MCF 10A (cell line): Measurements from ENCODE around the gene EMP2. TPM values are rescaled to one million over a fixed set of nuclear protein-coding genes. Genes with fewer than 3 reads are reported as not detected.

ENCODE experiments used
- BruUV-seq: library from RNA; stranded (reverse); fragments of 400-500 nt; replicated peaks from 2 replicates; lab custom pipeline; 2021; lab: Mats Ljungman, UMichigan
- CTCF ChIA-PET: fragments of 300-600 bp; sonication (Branson Sonifier 250); formaldehyde crosslinking; extraction: SDS; loops from one replicate; lab custom pipeline; 2021; ENCODE audit warnings: antibody characterized with exemption, inconsistent platforms; lab: Yijun Ruan, JAX
- POLR2A ChIA-PET: fragments of 300-600, 350-650 bp; sonication (Branson Sonifier 250); formaldehyde crosslinking; extraction: SDS; loops from one replicate; lab custom pipeline; 2020; ENCODE audit warnings: antibody characterized with exemption, inconsistent platforms; lab: Yijun Ruan, JAX
- DNase-seq: peaks from one replicate; pipeline ENCODE4 v3.0.0-alpha.2; 2018; ENCODE audit not compliant: unreplicated experiment
- H3K27ac Mint-ChIP-seq: one replicate; pipeline ENCODE4 v1.8.0; 2022; ENCODE audit warnings: mild to moderate bottlenecking, low read depth, mixed read lengths; ENCODE audit not compliant: unreplicated experiment
- H3K27me3 Mint-ChIP-seq: one replicate; pipeline ENCODE4 v1.8.0; 2022; ENCODE audit warnings: mixed read lengths; ENCODE audit not compliant: insufficient read depth, unreplicated experiment
- H3K36me3 Mint-ChIP-seq: one replicate; pipeline ENCODE4 v1.8.0; 2022; ENCODE audit warnings: mild to moderate bottlenecking, moderate library complexity, mixed read lengths; ENCODE audit not compliant: insufficient read depth, unreplicated experiment
- H3K4me1 Mint-ChIP-seq: one replicate; pipeline ENCODE4 v1.8.0; 2022; ENCODE audit warnings: mixed read lengths; ENCODE audit not compliant: insufficient read depth, unreplicated experiment
- H3K4me3 Mint-ChIP-seq: one replicate; pipeline ENCODE4 v1.8.0; 2022; ENCODE audit warnings: mild to moderate bottlenecking, moderate library complexity, mixed read lengths; ENCODE audit not compliant: unreplicated experiment
- H3K9me3 Mint-ChIP-seq: one replicate; pipeline ENCODE4 v1.8.0; 2022; ENCODE audit warnings: mixed read lengths; ENCODE audit not compliant: unreplicated experiment
- intact Hi-C: fragments of 100-400 bp; cut with micrococcal nuclease; formaldehyde crosslinking; loops from 2 replicates; pipeline ENCODE4 v1.14.1; 2022
- total RNA-seq: library from RNA; stranded (reverse); gene quantifications from 2 replicates; pipeline ENCODE4 v1.2.3, GENCODE V29; 2022
- TF ChIP-seq, protein P1 (sequence below): fragments of 200-600 bp; IDR thresholded peaks from one replicate; pipeline ENCODE4 v1.8.0; 2022; ENCODE audit warnings: antibody characterized with exemption, mild to moderate bottlenecking; ENCODE audit not compliant: unreplicated experiment

Gene EMP2
- total RNA-seq, 1 experiment from 2014 or later, result 4.8 TPM

DNA sequence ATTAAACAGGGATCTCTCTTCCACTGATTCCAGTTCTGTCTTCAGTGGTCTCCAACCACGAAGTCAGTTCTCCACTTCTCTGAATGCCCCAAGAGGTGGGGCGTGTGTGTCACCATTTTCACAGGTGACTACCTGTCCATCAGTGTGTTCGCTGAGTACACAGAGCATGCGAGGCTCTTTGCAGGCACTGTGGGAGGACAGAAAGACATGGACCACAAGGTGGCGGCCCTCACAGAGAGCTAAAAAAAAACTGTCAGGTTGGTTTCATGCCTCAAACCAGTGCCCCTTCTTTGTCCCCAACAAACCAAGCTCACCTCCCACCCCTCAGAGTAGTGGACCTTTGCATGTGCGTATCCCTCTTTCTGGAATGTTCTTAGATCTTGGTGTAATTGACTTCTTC, 13.8 kb downstream of the EMP2 start:
- Mint-ChIP-seq H3K4me1 (no peaks in the 10 kb centered on the region), H3K27ac (no peak overlapping the region), H3K9me3 (peaks cover 8% of the 10 kb centered on the region), H3K36me3 (peaks cover 5% of the 10 kb centered on the region), H3K27me3 (no peaks in the 10 kb centered on the region), H3K4me3 (no peak overlapping the region)
- ChIA-PET POLR2A (no interaction called here), CTCF (interaction anchor here (0.6 to 2.1 kb wide), 6 partner anchors 9 to 251 kb away, joined by 3 to 8 read pairs (median 3); partner anchors contain the start of gene EMP2)
- intact Hi-C loops, result no loop called here
- no peak for DNase-seq
- BruUV-seq, result no TSS peak
- TF ChIP-seq, protein P1, sequence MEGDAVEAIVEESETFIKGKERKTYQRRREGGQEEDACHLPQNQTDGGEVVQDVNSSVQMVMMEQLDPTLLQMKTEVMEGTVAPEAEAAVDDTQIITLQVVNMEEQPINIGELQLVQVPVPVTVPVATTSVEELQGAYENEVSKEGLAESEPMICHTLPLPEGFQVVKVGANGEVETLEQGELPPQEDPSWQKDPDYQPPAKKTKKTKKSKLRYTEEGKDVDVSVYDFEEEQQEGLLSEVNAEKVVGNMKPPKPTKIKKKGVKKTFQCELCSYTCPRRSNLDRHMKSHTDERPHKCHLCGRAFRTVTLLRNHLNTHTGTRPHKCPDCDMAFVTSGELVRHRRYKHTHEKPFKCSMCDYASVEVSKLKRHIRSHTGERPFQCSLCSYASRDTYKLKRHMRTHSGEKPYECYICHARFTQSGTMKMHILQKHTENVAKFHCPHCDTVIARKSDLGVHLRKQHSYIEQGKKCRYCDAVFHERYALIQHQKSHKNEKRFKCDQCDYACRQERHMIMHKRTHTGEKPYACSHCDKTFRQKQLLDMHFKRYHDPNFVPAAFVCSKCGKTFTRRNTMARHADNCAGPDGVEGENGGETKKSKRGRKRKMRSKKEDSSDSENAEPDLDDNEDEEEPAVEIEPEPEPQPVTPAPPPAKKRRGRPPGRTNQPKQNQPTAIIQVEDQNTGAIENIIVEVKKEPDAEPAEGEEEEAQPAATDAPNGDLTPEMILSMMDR, result no peak

DNA sequence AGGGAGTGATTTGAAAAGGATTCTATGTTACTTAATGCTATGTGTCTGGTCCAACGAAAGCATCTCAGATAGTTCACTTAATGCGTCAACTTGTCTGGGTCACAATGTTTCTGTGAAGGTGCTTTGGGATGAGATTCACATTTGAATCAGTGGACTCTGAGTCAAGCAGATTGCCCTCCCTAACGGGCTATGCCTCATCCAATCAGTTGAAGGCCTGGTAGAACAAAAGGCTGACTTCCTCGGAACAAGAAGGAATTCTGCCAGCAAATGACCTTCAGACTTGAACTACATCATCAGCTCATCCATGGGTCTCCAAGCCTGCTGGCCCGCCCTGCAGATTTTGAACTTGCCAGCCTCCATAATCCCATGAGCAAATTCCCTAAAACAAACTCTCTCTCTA, 15.2 kb downstream of the EMP2 start:
- no peak overlapping the region for H3K27ac Mint-ChIP-seq
- TF ChIP-seq, protein P1, result no peak
- POLR2A ChIA-PET, result interaction anchor here (1.2 kb wide), 1 partner anchor 15 kb away, joined by 3 read pairs; the partner anchor contains the start of gene EMP2
- BruUV-seq, result no TSS peak
- H3K4me1 Mint-ChIP-seq, result no peaks in the 10 kb centered on the region
- no peak for DNase-seq
- peaks cover 8% of the 10 kb centered on the region for H3K9me3 Mint-ChIP-seq
- H3K4me3 Mint-ChIP-seq, result no peak overlapping the region
- H3K27me3 Mint-ChIP-seq, result no peaks in the 10 kb centered on the region
- CTCF ChIA-PET, result interaction anchor here (0.6 to 2.1 kb wide), 4 partner anchors 10 to 103 kb away, joined by 3 to 8 read pairs (median 6); partner anchors contain the start of gene EMP2
- H3K36me3 Mint-ChIP-seq, result no peaks in the 10 kb centered on the region
- intact Hi-C loops, result no loop called here

DNA sequence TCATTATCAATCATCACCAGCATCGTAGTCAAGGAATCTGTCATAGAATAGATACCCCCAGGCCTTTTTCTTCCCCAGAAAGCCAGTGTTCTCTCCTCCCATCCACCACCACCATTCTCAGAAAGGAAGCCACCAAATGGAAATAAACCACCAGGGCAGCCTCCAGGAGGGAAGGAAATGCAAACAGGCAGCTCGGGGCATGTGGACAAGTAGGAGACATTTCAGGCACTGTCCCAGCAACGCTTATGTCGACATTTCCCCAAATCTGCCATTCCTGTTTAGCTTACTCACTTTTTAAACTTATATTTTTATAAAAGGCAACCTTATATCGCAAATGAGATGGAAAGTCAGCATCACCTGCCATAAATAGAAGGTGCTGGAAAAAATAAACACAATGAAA, 15.8 kb downstream of the EMP2 start:
- ChIA-PET POLR2A (interaction anchor here (0.6 to 1.2 kb wide), 3 partner anchors 15 to 1300 kb away, joined by 3 to 4 read pairs (median 3); partner anchors contain the start of gene EMP2), CTCF (interaction anchor here (1.1 kb wide), 1 partner anchor 11 kb away, joined by 3 read pairs; no protein-coding TSS in a partner anchor)
- H3K9me3 Mint-ChIP-seq, result peaks cover 8% of the 10 kb centered on the region
- BruUV-seq, result no TSS peak
- no peak for DNase-seq
- H3K36me3 Mint-ChIP-seq, result no peaks in the 10 kb centered on the region
- no peak overlapping the region for H3K27ac Mint-ChIP-seq
- TF ChIP-seq, protein P1, result no peak
- H3K4me1 Mint-ChIP-seq, result no peaks in the 10 kb centered on the region
- no peak overlapping the region for H3K4me3 Mint-ChIP-seq
- H3K27me3 Mint-ChIP-seq, result no peaks in the 10 kb centered on the region
- intact Hi-C loops, result no loop called here

DNA sequence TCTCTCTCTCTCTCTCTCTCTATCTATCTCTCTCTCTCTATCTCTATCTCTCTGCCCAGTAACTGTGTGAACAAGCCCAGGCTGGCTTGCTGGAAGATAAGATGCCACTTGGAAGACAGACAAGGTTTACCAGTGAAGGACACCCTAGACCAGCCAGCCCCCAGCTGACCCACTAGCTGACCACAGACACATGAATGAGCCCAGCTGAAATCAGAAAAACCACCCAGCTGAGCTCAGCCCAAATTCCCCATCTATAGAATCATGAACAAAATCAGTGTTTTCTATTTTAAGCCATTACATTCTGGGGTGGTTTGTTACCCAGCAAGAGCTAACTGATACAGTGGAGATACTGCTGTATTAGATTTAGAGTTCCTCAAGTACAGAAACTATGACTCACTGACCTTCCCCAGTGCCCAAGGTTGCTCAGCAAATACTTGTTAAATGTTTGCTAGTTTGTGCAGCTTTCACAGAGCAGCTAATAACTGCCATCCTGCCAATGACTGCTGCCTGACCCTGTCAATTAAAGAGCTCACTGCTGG, 18.0 kb downstream of the EMP2 start:
- TF ChIP-seq, protein P1, result no peak
- H3K27me3 Mint-ChIP-seq, result no peaks in the 10 kb centered on the region
- no TSS peak for BruUV-seq
- DNase-seq, result no peak
- no peaks in the 10 kb centered on the region for H3K4me1 Mint-ChIP-seq
- no peak overlapping the region for H3K4me3 Mint-ChIP-seq
- POLR2A ChIA-PET, result no interaction called here
- H3K27ac Mint-ChIP-seq, result no peak overlapping the region
- H3K9me3 Mint-ChIP-seq, result peaks cover 8% of the 10 kb centered on the region
- CTCF ChIA-PET, result interaction anchor here (0.9 kb wide), 1 partner anchor 167 kb away, joined by 3 read pairs; no protein-coding TSS in a partner anchor
- no peaks in the 10 kb centered on the region for H3K36me3 Mint-ChIP-seq
- intact Hi-C loops, result no loop called here
